K562 treated with DMSO at 1 percent for 4 hours (cell line): ENCODE results near the gene SNX3. TPM values are rescaled to one million over a fixed set of nuclear protein-coding genes. Genes with fewer than 3 reads are reported as not detected.

ENCODE experiments used
- total RNA-seq: library from RNA; unstranded; fragments of 300-600 nt; gene quantifications from 2 replicates; pipeline ENCODE4 v1.2.3, GENCODE V29; 2022; ENCODE audit not compliant: insufficient read depth

The SNX3 gene
- 162 and 169 TPM in 2 replicates for total RNA-seq

GRCh38 chr6:108260809-108261569 is at the start of gene SNX3:
TSS of gene SNX3 (minus strand) at chr6:108261040. CDS start at chr6:108260921, 119 bp downstream.

GRCh38 chr6:108294727-108295625 is 34.1 kb upstream of the SNX3 start, which contains the start of gene AFG1L:
TSS of gene AFG1L (plus strand) at chr6:108295054. CDS start at chr6:108295080, 26 bp downstream.

GRCh38 chr6:108165714-108166663 is 94.9 kb downstream of the SNX3 start, which contains the start of gene NR2E1:
TSS of gene NR2E1 (plus strand) at chr6:108166022. CDS start at chr6:108166766, 744 bp downstream.

Other genes starting within 250 kb of the SNX3 start
- gene OSTM1, start 186.3 kb downstream of the SNX3 start, total RNA-seq: 25.8 and 29.7 TPM in 2 replicates
- not detected in 2 replicates for gene NR2E1, start 95.0 kb downstream of the SNX3 start, total RNA-seq
- 1.9 and 3.7 TPM in 2 replicates for gene AFG1L, start 34.0 kb upstream of the SNX3 start, total RNA-seq